GM19035 (cell line): Measurements from ENCODE around the gene ADGRE1.

Source experiments
- ATAC-seq: cut with Tn5 transposase; IDR thresholded peaks from one replicate; pipeline ENCODE4 v1.9.1; 2021; ENCODE audit not compliant: unreplicated experiment

The ADGRE1 gene

GRCh38 chr19:6876748-6877147, 10.6 kb upstream of the ADGRE1 start:
- ATAC-seq = no peak

- ATAC-seq = no peak
These were observed 9.6 kb upstream of the ADGRE1 start for GRCh38 chr19:6877766-6878165.

GRCh38 chr19:6886277-6886897, 992 bp upstream of the ADGRE1 start:
- no peak for ATAC-seq

- no peak for ATAC-seq
These were observed 1.6 kb downstream of the ADGRE1 start for GRCh38 chr19:6888967-6889366.

GRCh38 chr19:6890401-6890913, 3.1 kb downstream of the ADGRE1 start:
- no peak for ATAC-seq

- ATAC-seq = no peak
These were observed 3.6 kb downstream of the ADGRE1 start for GRCh38 chr19:6890938-6891337.

- no peak for ATAC-seq
These were observed 4.5 kb downstream of the ADGRE1 start for GRCh38 chr19:6891761-6892385.

GRCh38 chr19:6894313-6894712, 6.9 kb downstream of the ADGRE1 start:
- ATAC-seq = no peak

GRCh38 chr19:6903446-6903845, 16.1 kb downstream of the ADGRE1 start:
- no peak for ATAC-seq

GRCh38 chr19:6906559-6907060, 19.2 kb downstream of the ADGRE1 start:
- no peak for ATAC-seq

- ATAC-seq = no peak
These were observed 24.1 kb downstream of the ADGRE1 start for GRCh38 chr19:6911523-6911922.

- no peak for ATAC-seq
These were observed 26.9 kb downstream of the ADGRE1 start for GRCh38 chr19:6914321-6914720.

- ATAC-seq = no peak
These were observed 29.6 kb downstream of the ADGRE1 start for GRCh38 chr19:6916952-6917351.

- ATAC-seq = no peak
These were observed 38.0 kb downstream of the ADGRE1 start for GRCh38 chr19:6925386-6925785.

GRCh38 chr19:6925801-6926751, 38.7 kb downstream of the ADGRE1 start:
- no peak for ATAC-seq

- no peak for ATAC-seq
These were observed 42.8 kb downstream of the ADGRE1 start for GRCh38 chr19:6930190-6930589.

- ATAC-seq = no peak
These were observed 47.7 kb downstream of the ADGRE1 start for GRCh38 chr19:6935069-6935468.

GRCh38 chr19:6935618-6936017, 48.2 kb downstream of the ADGRE1 start:
- no peak for ATAC-seq

- no peak for ATAC-seq
These were observed 58.4 kb downstream of the ADGRE1 start for GRCh38 chr19:6945733-6946132.

- no peak for ATAC-seq
These were observed 60.4 kb downstream of the ADGRE1 start for GRCh38 chr19:6947745-6948144.

GRCh38 chr19:6948884-6949283, 61.5 kb downstream of the ADGRE1 start:
- ATAC-seq = no peak
